SK-N-SH (cell line): ENCODE measurements around the gene CDH24.

ENCODE experiments used
- ELF1 ChIP-seq: IDR thresholded peaks from 2 replicates; pipeline ENCODE4 v1.4.0; 2012
- EP300 ChIP-seq, 2 experiments: IDR thresholded peaks; 2 replicates each; pipeline versions ENCODE4 v1.4.0 to v1.6.1; 2012; ENCODE audit warnings: borderline replicate concordance in 1 of 2, low read depth in 1 of 2, low read length in 1 of 2
- EZH2phosphoT487 ChIP-seq: fragments of 200-600 bp; sonication (generic); IDR thresholded peaks from 2 replicates; pipeline ENCODE4 v1.6.1; 2017; ENCODE audit warnings: low read depth, mixed run types, mild to moderate bottlenecking, antibody characterized with exemption, moderate library complexity, borderline replicate concordance
- GABPA ChIP-seq: IDR thresholded peaks from 2 replicates; pipeline ENCODE4 v1.4.0; 2012; ENCODE audit warnings: low read depth, mild to moderate bottlenecking
- JUND ChIP-seq: IDR thresholded peaks from 2 replicates; pipeline ENCODE4 v1.4.0; 2012
- NRF1 ChIP-seq: IDR thresholded peaks from 2 replicates; pipeline ENCODE4 v1.6.1; 2012; ENCODE audit warnings: low read depth, mild to moderate bottlenecking, low read length
- POLR2AphosphoS5 ChIP-seq: IDR thresholded peaks from 2 replicates; pipeline ENCODE4 v1.6.1; 2012; ENCODE audit warnings: low read depth, low read length
- SIN3A ChIP-seq: IDR thresholded peaks from 2 replicates; pipeline ENCODE4 v1.6.1; 2012; ENCODE audit warnings: low read depth, mild to moderate bottlenecking, low read length, moderate library complexity, borderline replicate concordance
- YY1 ChIP-seq: IDR thresholded peaks from 2 replicates; pipeline ENCODE4 v1.4.0; 2012; ENCODE audit warnings: low read depth, mild to moderate bottlenecking
- TF ChIP-seq, protein P1 (sequence below): fragments of 200-600 bp; sonication (generic); IDR thresholded peaks from 2 replicates; pipeline ENCODE4 v1.6.1; 2017; ENCODE audit warnings: antibody characterized with exemption, mild to moderate bottlenecking, moderate library complexity
- TF ChIP-seq, protein P2 (sequence below): IDR thresholded peaks from 2 replicates; pipeline ENCODE4 v1.4.0; 2012; ENCODE audit warnings: low read depth
- TF ChIP-seq, protein P3 (sequence below): IDR thresholded peaks from 2 replicates; pipeline ENCODE4 v1.6.1; 2012; ENCODE audit warnings: mild to moderate bottlenecking, low read depth, low read length, moderate library complexity
- TF ChIP-seq, protein P4 (sequence below): fragments of 150-350 bp; IDR thresholded peaks from 2 replicates; pipeline ENCODE4 v1.6.1; 2016; ENCODE audit warnings: mild to moderate bottlenecking, low read depth, low read length

DNA sequence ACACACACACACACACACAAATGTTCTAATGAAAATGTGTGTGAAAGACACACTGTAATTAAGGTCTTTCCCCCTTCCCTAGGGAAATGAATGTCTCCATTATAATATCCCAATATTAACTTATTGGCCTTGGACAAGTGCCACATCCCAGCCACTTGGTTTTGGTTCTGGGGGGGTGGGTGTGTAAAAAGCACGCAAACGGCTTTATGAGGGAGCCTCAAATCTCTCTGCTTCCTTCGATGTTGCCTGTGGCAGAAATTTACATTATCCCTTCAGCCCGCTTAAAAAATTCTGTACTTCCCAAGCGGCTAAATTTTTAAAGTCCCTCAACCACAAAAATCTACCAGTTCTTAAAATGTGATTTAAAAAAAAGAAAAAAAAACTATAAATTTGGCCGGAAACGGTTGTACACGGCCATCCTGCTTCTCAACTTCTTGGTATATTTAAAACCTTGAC is 47.8 kb downstream of the CDH24 start:
- no peak for TF ChIP-seq EP300 (IDR thresholded peaks at IDR 0.05; ENCODE audit: borderline replicate concordance in 1 of 2, low read depth in 1 of 2, low read length in 1 of 2)
- no peak for TF ChIP-seq JUND
- TF ChIP-seq GABPA = no peak
- no peak for TF ChIP-seq SIN3A
- TF ChIP-seq, protein P1, sequence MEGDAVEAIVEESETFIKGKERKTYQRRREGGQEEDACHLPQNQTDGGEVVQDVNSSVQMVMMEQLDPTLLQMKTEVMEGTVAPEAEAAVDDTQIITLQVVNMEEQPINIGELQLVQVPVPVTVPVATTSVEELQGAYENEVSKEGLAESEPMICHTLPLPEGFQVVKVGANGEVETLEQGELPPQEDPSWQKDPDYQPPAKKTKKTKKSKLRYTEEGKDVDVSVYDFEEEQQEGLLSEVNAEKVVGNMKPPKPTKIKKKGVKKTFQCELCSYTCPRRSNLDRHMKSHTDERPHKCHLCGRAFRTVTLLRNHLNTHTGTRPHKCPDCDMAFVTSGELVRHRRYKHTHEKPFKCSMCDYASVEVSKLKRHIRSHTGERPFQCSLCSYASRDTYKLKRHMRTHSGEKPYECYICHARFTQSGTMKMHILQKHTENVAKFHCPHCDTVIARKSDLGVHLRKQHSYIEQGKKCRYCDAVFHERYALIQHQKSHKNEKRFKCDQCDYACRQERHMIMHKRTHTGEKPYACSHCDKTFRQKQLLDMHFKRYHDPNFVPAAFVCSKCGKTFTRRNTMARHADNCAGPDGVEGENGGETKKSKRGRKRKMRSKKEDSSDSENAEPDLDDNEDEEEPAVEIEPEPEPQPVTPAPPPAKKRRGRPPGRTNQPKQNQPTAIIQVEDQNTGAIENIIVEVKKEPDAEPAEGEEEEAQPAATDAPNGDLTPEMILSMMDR = no peak
- TF ChIP-seq EZH2phosphoT487 = no peak
- no peak for TF ChIP-seq ELF1
- TF ChIP-seq, protein P2, sequence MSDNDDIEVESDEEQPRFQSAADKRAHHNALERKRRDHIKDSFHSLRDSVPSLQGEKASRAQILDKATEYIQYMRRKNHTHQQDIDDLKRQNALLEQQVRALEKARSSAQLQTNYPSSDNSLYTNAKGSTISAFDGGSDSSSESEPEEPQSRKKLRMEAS = no peak
- TF ChIP-seq YY1 = no peak
- TF ChIP-seq NRF1 = no peak
- TF ChIP-seq, protein P3, sequence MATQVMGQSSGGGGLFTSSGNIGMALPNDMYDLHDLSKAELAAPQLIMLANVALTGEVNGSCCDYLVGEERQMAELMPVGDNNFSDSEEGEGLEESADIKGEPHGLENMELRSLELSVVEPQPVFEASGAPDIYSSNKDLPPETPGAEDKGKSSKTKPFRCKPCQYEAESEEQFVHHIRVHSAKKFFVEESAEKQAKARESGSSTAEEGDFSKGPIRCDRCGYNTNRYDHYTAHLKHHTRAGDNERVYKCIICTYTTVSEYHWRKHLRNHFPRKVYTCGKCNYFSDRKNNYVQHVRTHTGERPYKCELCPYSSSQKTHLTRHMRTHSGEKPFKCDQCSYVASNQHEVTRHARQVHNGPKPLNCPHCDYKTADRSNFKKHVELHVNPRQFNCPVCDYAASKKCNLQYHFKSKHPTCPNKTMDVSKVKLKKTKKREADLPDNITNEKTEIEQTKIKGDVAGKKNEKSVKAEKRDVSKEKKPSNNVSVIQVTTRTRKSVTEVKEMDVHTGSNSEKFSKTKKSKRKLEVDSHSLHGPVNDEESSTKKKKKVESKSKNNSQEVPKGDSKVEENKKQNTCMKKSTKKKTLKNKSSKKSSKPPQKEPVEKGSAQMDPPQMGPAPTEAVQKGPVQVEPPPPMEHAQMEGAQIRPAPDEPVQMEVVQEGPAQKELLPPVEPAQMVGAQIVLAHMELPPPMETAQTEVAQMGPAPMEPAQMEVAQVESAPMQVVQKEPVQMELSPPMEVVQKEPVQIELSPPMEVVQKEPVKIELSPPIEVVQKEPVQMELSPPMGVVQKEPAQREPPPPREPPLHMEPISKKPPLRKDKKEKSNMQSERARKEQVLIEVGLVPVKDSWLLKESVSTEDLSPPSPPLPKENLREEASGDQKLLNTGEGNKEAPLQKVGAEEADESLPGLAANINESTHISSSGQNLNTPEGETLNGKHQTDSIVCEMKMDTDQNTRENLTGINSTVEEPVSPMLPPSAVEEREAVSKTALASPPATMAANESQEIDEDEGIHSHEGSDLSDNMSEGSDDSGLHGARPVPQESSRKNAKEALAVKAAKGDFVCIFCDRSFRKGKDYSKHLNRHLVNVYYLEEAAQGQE = no peak
- no peak for TF ChIP-seq POLR2AphosphoS5
- TF ChIP-seq, protein P4, sequence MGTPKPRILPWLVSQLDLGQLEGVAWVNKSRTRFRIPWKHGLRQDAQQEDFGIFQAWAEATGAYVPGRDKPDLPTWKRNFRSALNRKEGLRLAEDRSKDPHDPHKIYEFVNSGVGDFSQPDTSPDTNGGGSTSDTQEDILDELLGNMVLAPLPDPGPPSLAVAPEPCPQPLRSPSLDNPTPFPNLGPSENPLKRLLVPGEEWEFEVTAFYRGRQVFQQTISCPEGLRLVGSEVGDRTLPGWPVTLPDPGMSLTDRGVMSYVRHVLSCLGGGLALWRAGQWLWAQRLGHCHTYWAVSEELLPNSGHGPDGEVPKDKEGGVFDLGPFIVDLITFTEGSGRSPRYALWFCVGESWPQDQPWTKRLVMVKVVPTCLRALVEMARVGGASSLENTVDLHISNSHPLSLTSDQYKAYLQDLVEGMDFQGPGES = no peak
